Activated naive CD8-positive, alpha-beta T cell treated with anti-CD3 and anti-CD28 coated beads, Interleukin-2, amount 10 ng/mL, durations not matched to agents 7 days and 5 days (primary cell): ENCODE results near the gene AK5. TPM values are rescaled to one million over a fixed set of nuclear protein-coding genes. Genes with fewer than 3 reads are reported as not detected.

ENCODE experiments used
- ATAC-seq: fragments of 150-1000 bp; cut with Tn5 transposase; one replicate; pipeline ENCODE4 v1.10.0; 2021; ENCODE audit warnings: low read depth, moderate library complexity
- POLR2A ChIA-PET: fragments of 350-600 bp; sonication (Branson Sonifier 250); formaldehyde crosslinking; loops from one replicate; lab custom pipeline; 2021; ENCODE audit warnings: antibody characterized with exemption; lab: Charles Lee
- DNase-seq: peaks from one replicate; pipeline ENCODE4 v3.0.0; 2021
- H3K27ac Mint-ChIP-seq: one replicate; pipeline ENCODE4 v1.8.0; 2022; ENCODE audit warnings: mild to moderate bottlenecking, mixed read lengths
- H3K27me3 Mint-ChIP-seq: one replicate; pipeline ENCODE4 v1.8.0; 2022; ENCODE audit warnings: mild to moderate bottlenecking, moderate library complexity, mixed read lengths
- H3K36me3 Mint-ChIP-seq: one replicate; pipeline ENCODE4 v1.8.0; 2021; ENCODE audit warnings: mild to moderate bottlenecking, mixed read lengths
- H3K4me1 Mint-ChIP-seq: one replicate; pipeline ENCODE4 v1.8.0; 2021; ENCODE audit warnings: mixed read lengths
- H3K4me3 Mint-ChIP-seq: one replicate; pipeline ENCODE4 v1.8.0; 2022; ENCODE audit warnings: mild to moderate bottlenecking, moderate library complexity, mixed read lengths
- H3K9me3 Mint-ChIP-seq: one replicate; pipeline ENCODE4 v1.8.0; 2021; ENCODE audit warnings: mixed read lengths
- total RNA-seq, 2 experiments: library from RNA; stranded (reverse); gene quantifications; one replicate each; pipeline ENCODE4 v1.2.3, GENCODE V29; 2021

AK5 gene
- total RNA-seq, 2 experiments from 2014 or later = 4.7 to 7.8 TPM

DNA sequence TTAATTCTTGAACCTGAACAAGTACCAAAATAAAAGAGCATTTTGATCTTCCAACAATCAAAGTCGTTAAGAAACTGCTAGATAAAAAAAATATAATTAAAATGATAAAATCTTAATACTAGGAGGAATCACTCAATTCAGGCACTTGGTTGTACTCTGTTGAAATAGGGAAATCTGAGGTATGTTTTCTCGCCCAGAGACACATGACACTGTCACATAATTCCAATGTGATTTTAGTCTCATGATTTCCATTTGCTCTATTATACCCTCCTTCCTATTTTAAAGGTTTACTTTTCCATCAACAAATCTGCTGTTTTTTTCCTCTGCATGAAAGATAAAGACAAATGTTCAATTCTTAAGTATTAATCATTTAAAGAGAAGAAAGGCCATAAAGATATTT, 303.1 kb downstream of the AK5 start:
- Mint-ChIP-seq H3K9me3 (no peaks in the 10 kb centered on the region), H3K27me3 (no peaks in the 10 kb centered on the region), H3K27ac (no peak overlapping the region), H3K4me1 (no peaks in the 10 kb centered on the region), H3K36me3 (peaks cover 7% of the 10 kb centered on the region), H3K4me3 (no peak overlapping the region)
- no peak for ATAC-seq
- POLR2A ChIA-PET = no interaction called here
- no peak for DNase-seq

DNA sequence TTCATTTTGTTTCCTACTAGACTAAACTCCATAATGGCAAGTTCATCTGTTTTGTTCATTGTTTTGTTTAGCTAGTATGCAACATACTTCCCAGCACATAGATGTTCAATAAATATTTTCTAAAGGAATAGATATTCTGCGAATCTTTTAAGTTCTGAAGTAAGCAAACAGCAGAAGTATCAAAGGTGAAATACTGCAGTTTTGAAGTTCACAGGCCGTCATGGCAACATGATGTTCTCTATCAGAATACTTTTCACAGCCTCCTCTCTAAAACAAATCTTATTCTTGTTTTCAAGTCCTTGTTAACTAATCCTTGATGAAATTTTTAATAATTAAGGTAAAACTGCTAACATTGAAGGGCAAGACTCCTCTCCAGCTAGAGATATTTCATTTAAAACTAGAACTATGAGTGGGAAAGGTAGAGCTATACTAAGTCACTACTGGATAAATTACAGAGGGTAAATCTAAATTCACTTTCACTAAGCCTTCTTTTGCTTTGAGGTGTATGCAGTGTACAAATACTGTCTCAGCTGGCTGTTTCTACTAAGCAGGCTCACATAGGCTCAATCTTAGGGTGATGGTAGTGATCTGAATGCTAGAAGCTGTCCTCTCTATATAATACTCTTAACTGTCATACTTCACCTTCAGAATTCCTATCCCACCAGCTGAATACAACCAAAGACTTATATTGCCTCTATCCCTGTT, 303.9 kb downstream of the AK5 start:
- Mint-ChIP-seq H3K9me3 (no peaks in the 10 kb centered on the region), H3K36me3 (peaks cover 6% of the 10 kb centered on the region), H3K4me1 (no peaks in the 10 kb centered on the region), H3K27ac (no peak overlapping the region), H3K27me3 (no peaks in the 10 kb centered on the region), H3K4me3 (no peak overlapping the region)
- no peak for ATAC-seq
- no peak for DNase-seq
- POLR2A ChIA-PET = no interaction called here

DNA sequence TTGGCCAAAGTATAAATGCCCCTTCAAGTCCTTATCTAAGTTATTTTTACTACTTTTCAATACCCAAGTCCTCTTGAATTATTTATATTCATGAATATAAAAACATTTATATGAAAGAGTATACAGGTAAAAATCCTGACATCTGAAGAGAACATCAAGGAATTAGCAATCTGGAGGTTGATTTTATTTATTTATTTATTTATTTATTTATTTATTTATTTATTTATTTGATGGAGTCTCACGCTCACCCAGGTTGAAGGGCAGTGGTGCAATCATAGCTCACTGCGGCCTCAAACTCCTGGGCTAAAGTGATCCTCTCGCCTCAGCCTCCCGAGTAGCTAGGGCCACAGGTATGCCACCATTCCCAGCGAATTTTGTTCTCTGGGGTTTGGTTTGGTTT, 307.4 kb downstream of the AK5 start:
- Mint-ChIP-seq H3K27ac (no peak overlapping the region), H3K4me1 (peaks cover 5% of the 10 kb centered on the region), H3K27me3 (no peaks in the 10 kb centered on the region), H3K4me3 (no peak overlapping the region), H3K36me3 (peaks cover 13% of the 10 kb centered on the region), H3K9me3 (no peaks in the 10 kb centered on the region)
- DNase-seq (no peak), ATAC-seq (no peak)
- POLR2A ChIA-PET = no interaction called here

DNA sequence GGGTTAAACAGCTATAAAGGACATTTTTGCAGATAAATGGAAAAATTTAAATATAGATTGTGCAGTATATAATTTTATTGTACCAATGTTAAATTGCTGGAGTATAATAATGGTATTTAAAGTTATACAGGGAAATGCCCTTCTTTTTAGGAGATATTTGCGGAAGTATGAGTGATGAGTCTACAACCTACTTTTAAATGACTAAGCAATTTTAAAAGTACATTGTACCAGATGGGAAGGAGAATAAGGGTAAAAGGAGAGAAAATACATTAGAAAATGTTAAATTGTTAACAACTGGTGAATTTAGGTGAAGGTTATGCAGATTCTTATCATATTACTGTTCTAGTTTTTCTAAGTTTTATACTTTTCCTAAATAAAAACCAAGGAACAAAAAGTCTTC, 308.8 kb downstream of the AK5 start:
- H3K4me1 Mint-ChIP-seq = peaks cover 8% of the 10 kb centered on the region
- POLR2A ChIA-PET = no interaction called here
- H3K4me3 Mint-ChIP-seq = no peak overlapping the region
- no peaks in the 10 kb centered on the region for H3K27me3 Mint-ChIP-seq
- no peak for DNase-seq
- H3K9me3 Mint-ChIP-seq = no peaks in the 10 kb centered on the region
- ATAC-seq = no peak
- peaks cover 23% of the 10 kb centered on the region for H3K36me3 Mint-ChIP-seq
- no peak overlapping the region for H3K27ac Mint-ChIP-seq

DNA sequence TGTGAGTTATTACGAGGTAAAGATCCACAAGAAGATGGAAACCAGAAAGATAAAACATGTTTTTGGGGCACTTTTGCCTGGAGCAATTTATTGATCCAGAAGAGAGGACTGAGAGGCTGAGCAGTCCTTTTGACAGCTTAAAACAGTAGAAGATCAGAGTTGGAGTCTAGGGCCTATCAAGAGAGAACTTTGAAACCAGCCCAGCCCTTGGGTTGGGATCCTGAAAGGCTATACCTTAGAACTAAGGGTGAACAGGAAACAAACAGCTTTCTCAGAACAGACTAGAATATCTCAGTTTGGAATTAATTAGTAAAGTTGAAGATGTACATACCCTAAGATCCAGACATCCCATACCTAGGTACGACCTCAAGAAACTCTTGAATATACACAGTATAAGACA, 311.1 kb downstream of the AK5 start:
- DNase-seq (no peak), ATAC-seq (no peak)
- no peaks in the 10 kb centered on the region for H3K27me3 Mint-ChIP-seq
- peaks cover 8% of the 10 kb centered on the region for H3K4me1 Mint-ChIP-seq
- POLR2A ChIA-PET = no interaction called here
- no peak overlapping the region for H3K4me3 Mint-ChIP-seq
- peaks cover 2% of the 10 kb centered on the region for H3K9me3 Mint-ChIP-seq
- peaks cover 29% of the 10 kb centered on the region for H3K36me3 Mint-ChIP-seq
- no peak overlapping the region for H3K27ac Mint-ChIP-seq

DNA sequence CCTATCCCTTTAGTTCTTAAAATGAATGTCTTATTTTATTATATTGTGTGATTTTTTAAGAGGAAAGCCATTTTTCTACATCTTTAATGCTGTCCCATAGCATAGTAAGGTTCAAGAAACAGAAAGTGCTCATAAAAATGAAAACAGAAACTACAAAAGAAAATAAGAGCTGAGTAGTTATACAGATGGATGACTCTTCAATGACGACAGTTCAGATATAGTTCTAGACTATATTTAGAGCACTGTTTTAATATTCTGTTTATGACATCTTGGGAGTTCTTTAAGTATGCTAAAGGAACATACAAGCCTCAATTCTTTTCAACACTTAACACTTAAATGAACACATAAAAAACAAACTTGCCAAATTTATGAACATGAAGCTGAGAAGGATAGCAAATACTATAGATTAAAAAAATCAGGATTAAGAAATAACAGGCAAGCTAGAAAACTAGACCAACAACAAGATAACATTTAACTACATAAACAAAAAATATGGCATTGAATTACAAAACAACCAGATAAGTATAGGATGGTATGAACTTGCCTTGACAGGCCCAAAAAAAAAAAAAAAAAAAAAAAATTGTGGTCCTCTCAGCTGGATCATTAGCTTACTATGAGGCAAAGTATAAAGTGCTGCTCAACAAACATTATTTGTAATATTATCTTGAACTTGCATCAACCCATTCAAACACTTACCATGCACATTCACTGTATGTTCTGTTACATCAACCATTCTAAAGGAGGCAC, 312.7 kb downstream of the AK5 start:
- POLR2A ChIA-PET = no interaction called here
- Mint-ChIP-seq H3K36me3 (peaks cover 31% of the 10 kb centered on the region), H3K4me1 (peaks cover 8% of the 10 kb centered on the region), H3K27me3 (no peaks in the 10 kb centered on the region), H3K9me3 (peaks cover 2% of the 10 kb centered on the region), H3K27ac (no peak overlapping the region), H3K4me3 (no peak overlapping the region)
- DNase-seq (no peak), ATAC-seq (no peak)

DNA sequence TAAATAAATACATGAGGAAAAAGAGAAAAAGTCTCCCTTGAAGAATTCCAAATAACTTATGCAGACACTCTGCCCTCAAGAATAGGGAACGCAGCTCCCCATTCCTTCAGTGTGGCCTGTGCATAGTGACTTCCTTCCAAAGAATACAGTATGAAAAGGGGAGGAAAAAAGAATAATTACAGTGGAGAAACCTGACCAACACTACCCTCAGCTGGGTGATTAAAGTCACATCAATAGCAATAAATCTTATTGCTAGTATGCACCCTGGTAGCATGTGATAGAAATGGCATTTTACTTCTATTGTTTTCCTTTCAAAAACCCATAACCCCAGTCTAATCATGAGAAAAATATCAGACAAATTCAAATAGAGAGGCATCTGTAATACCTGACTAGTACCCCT, 315.5 kb downstream of the AK5 start:
- DNase-seq = no peak
- POLR2A ChIA-PET = no interaction called here
- H3K4me1 Mint-ChIP-seq = peaks cover 3% of the 10 kb centered on the region
- no peak overlapping the region for H3K4me3 Mint-ChIP-seq
- no peak for ATAC-seq
- no peak overlapping the region for H3K27ac Mint-ChIP-seq
- peaks cover 2% of the 10 kb centered on the region for H3K9me3 Mint-ChIP-seq
- peaks cover 27% of the 10 kb centered on the region for H3K36me3 Mint-ChIP-seq
- no peaks in the 10 kb centered on the region for H3K27me3 Mint-ChIP-seq

DNA sequence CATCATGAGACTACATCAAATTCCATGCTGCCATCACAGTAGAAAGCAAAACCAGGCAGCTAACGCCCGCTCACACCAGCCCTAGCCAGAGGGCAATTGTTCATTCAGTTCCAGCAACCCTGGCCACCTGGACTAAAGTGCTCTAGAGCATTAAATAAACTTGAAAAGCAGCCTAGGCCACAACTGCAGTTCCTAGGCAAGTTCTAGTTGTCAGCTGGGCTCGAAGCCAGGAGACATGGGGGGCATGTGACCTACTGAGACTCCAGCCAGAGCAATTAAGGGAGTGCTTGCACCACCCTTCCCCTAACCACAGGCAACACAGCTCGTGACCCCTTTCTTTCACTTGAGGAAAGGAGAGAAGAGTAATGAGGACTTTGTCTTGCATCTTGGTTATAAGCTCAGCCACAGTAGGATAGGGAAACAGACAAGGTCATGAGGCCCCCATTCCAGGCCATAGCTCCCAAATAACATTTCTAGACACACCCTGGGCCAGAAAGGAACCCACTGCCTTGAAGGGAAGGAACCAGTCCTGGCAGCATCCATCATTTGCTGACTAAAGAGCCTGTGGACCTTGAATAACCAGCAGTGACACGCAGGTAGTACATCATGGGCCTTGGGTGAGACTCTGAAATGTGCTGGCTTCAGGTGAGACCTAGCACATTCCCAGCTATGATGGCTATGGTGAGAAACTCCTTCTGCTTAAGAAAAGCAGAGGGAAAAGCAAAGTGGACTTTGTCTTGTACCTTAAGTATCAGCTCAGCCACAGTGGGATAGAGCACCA, 323.6 kb downstream of the AK5 start:
- H3K4me3 Mint-ChIP-seq = no peak overlapping the region
- DNase-seq = no peak
- no peaks in the 10 kb centered on the region for H3K27me3 Mint-ChIP-seq
- no peak overlapping the region for H3K27ac Mint-ChIP-seq
- ATAC-seq = no peak
- H3K4me1 Mint-ChIP-seq = no peaks in the 10 kb centered on the region
- POLR2A ChIA-PET = no interaction called here
- peaks cover 12% of the 10 kb centered on the region for H3K9me3 Mint-ChIP-seq
- peaks cover 52% of the 10 kb centered on the region for H3K36me3 Mint-ChIP-seq

DNA sequence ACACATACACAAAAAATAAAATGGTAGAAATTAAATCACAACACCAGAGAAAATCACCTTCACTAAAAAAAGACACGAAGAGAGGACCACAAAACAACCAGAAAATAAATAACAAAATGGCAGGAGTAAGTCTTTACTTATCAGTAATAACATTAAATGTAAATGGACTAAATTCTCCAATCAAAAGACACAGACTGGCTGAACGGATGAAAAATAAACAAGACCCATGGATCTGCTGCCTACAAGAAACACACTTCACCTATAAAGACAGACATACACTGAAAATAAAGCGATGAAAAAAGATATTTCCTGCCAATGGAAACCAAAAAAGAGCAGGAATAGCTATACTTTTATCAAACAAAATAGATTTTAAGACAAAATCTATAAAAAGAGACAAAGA, 327.1 kb downstream of the AK5 start:
- DNase-seq = no peak
- H3K9me3 Mint-ChIP-seq = peaks cover 13% of the 10 kb centered on the region
- ATAC-seq = no peak
- H3K27me3 Mint-ChIP-seq = no peaks in the 10 kb centered on the region
- POLR2A ChIA-PET = no interaction called here
- H3K4me3 Mint-ChIP-seq = no peak overlapping the region
- no peak overlapping the region for H3K27ac Mint-ChIP-seq
- H3K36me3 Mint-ChIP-seq = peaks cover 68% of the 10 kb centered on the region
- H3K4me1 Mint-ChIP-seq = peaks cover 2% of the 10 kb centered on the region

Other genes with a start within 250 kb of the AK5 start
- 10 to 100 TPM; 18.5 to 19.0 TPM for gene PIGK, start 62.6 kb upstream of the AK5 start, total RNA-seq